Endothelial cell of umbilical vein (primary cell): ENCODE results near the gene PAK6. TPM values are rescaled to one million over a fixed set of nuclear protein-coding genes. Genes with fewer than 3 reads are reported as not detected.

Experiments used
- BruUV-seq: library from RNA; stranded (reverse); fragments of 400-500 nt; replicated peaks from 2 replicates; lab custom pipeline; 2021; lab: Mats Ljungman, UMichigan
- CTCF ChIA-PET: fragments of 300-600, 350-600 bp; sonication (Branson Sonifier 250); formaldehyde crosslinking; loops from one replicate; lab custom pipeline; 2021; ENCODE audit warnings: antibody characterized with exemption, inconsistent platforms; lab: Charles Lee
- POLR2A ChIA-PET: fragments of 300-600, 350-600 bp; sonication (Branson Sonifier 250); formaldehyde crosslinking; loops from one replicate; lab custom pipeline; 2021; ENCODE audit warnings: antibody characterized with exemption, inconsistent platforms; lab: Charles Lee
- DNase-seq: peaks from one replicate; pipeline ENCODE4 v3.0.0-alpha.2; 2011; ENCODE audit warnings: low read depth, low spot score
- FAIRE-seq: peaks from 2 replicates; lab custom pipeline; 2011; peaks lifted over from hg19 to GRCh38; lab: Jason Lieb, UNC
- H2AFZ ChIP-seq: 2 replicates; pipeline ENCODE4 v1.6.0; 2012; ENCODE audit warnings: low read depth, low read length, control low read depth, inconsistent platforms
- H3K27ac ChIP-seq: 2 replicates; pipeline ENCODE4 v1.5.1; 2011; ENCODE audit warnings: low read depth, mild to moderate bottlenecking, control low read depth, low read length, moderate library complexity; ENCODE audit not compliant: insufficient read depth
- H3K27me3 ChIP-seq, 2 experiments: 2 replicates each; pipeline versions ENCODE4 v1.6.0 to v1.6.1; 2011; ENCODE audit warnings: low read length in 2 of 2, mixed read lengths in 1 of 2; ENCODE audit not compliant: control insufficient read depth in 2 of 2, insufficient read depth in 2 of 2
- H3K36me3 ChIP-seq, 2 experiments: 2 replicates in 1 of 2; 3 replicates in 1 of 2; pipeline ENCODE4 v1.5.1; 2011; ENCODE audit warnings: low read length in 2 of 2, mild to moderate bottlenecking in 1 of 2, moderate library complexity in 1 of 2; ENCODE audit not compliant: control insufficient read depth in 2 of 2, insufficient read depth in 2 of 2; ENCODE audit errors: extremely low read depth in 1 of 2
- H3K4me1 ChIP-seq: 3 replicates; pipeline ENCODE4 v1.5.1; 2011; ENCODE audit warnings: mild to moderate bottlenecking, low read length; ENCODE audit not compliant: control insufficient read depth, insufficient read depth; ENCODE audit errors: extremely low read depth
- H3K4me2 ChIP-seq: 2 replicates; pipeline ENCODE4 v1.6.1; 2011; ENCODE audit warnings: low read length, control low read depth, mixed read lengths; ENCODE audit not compliant: insufficient read depth
- H3K4me3 ChIP-seq, 3 experiments: fragments of 200-600 bp in 1 of 3; sonication (generic), shearing (Covaris generic) in 1 of 3; replicated peaks in 1 of 3; 2 replicates each; pipeline ENCODE4 v1.5.1; 2011 to 2016; ENCODE audit warnings: control low read depth in 3 of 3, low read length in 3 of 3, mild to moderate bottlenecking in 2 of 3, inconsistent platforms in 1 of 3, low read depth in 1 of 3, moderate library complexity in 1 of 3; ENCODE audit not compliant: insufficient read depth in 1 of 3
- H3K79me2 ChIP-seq: 2 replicates; pipeline ENCODE4 v1.6.0; 2012; ENCODE audit warnings: low read length, inconsistent platforms; ENCODE audit not compliant: control insufficient read depth, insufficient read depth
- H3K9ac ChIP-seq: replicated peaks from 2 replicates; pipeline ENCODE3; 2011; ENCODE audit warnings: low read length, control low read depth; ENCODE audit not compliant: insufficient read depth; ENCODE audit errors: extremely low read depth
- H3K9me1 ChIP-seq: replicated peaks from 3 replicates; pipeline ENCODE4 v1.6.0; 2011; ENCODE audit warnings: mild to moderate bottlenecking, low read length; ENCODE audit not compliant: control insufficient read depth, insufficient read depth; ENCODE audit errors: extremely low read depth
- H3K9me3 ChIP-seq: replicated peaks from 2 replicates; pipeline ENCODE4 v1.5.1; 2012; ENCODE audit warnings: low read length, inconsistent platforms; ENCODE audit not compliant: control insufficient read depth, insufficient read depth
- H4K20me1 ChIP-seq: replicated peaks from 2 replicates; pipeline ENCODE3; 2011; ENCODE audit warnings: mild to moderate bottlenecking, low read length; ENCODE audit not compliant: control insufficient read depth, insufficient read depth; ENCODE audit errors: extremely low read depth
- EZH2 ChIP-seq: IDR thresholded peaks from 2 replicates; pipeline ENCODE4 v1.6.1; 2012; ENCODE audit warnings: borderline replicate concordance, low read depth, mild to moderate bottlenecking, moderate library complexity, low read length, inconsistent platforms; ENCODE audit not compliant: severe bottlenecking
- FOS ChIP-seq: IDR thresholded peaks from 2 replicates; pipeline ENCODE4 v1.6.1; 2011; ENCODE audit warnings: mild to moderate bottlenecking, low read length, moderate library complexity, borderline replicate concordance; ENCODE audit not compliant: insufficient read depth
- GATA2 ChIP-seq: IDR thresholded peaks from 2 replicates; pipeline ENCODE4 v1.7.0; 2011; ENCODE audit warnings: low read depth, mild to moderate bottlenecking, moderate library complexity, mixed read lengths, low read length; ENCODE audit not compliant: insufficient read length, insufficient read depth
- JUN ChIP-seq: IDR thresholded peaks from 2 replicates; pipeline ENCODE4 v1.6.1; 2011; ENCODE audit warnings: borderline replicate concordance, low read depth; ENCODE audit not compliant: insufficient read length, insufficient read depth
- MYC ChIP-seq: IDR thresholded peaks from one replicate; pipeline ENCODE4 v1.6.1; 2011; ENCODE audit warnings: mild to moderate bottlenecking, low read depth, low read length
- POLR2A ChIP-seq: IDR thresholded peaks from 2 replicates; pipeline ENCODE4 v1.6.1; 2012; ENCODE audit warnings: low read depth, mild to moderate bottlenecking, control low read depth, low read length
- POLR2AphosphoS5 ChIP-seq: IDR thresholded peaks from 2 replicates; pipeline ENCODE4 v1.6.1; 2012; ENCODE audit warnings: low read depth, mild to moderate bottlenecking, control low read depth, low read length, moderate library complexity; ENCODE audit not compliant: insufficient read depth
- dilution Hi-C: fragments of 300-500 bp; cut with MboI; formaldehyde crosslinking; loops from one replicate; pipeline ENCODE4 v1.15.0; 2019; ENCODE audit warnings: low sequenced_read_pairs; ENCODE audit not compliant: extremely low pct_ligation_motif_present
- intact Hi-C: fragments of 100-400 bp; cut with micrococcal nuclease; formaldehyde crosslinking; loops from one replicate; pipeline ENCODE4 v1.10.0; 2022
- polyA plus RNA-seq, 4 experiments: library from polyadenylated mRNA; depleted of rRNA in 3 of 4; stranded (reverse) in 3 of 4; unstranded in 1 of 4; fragments of >200 nt; gene quantifications; 2 replicates each; pipeline versions ENCODE4 v1.2.1 to v1.2.3, GENCODE V29; 2011 to 2012; ENCODE audit warnings: missing spikeins in 1 of 4
- total RNA-seq: library from RNA; stranded (reverse); gene quantifications from 2 replicates; pipeline ENCODE4 v1.2.3, GENCODE V29; 2021
- TF ChIP-seq, protein P1 (sequence below): IDR thresholded peaks from 2 replicates; pipeline ENCODE4 v1.6.1; 2011; ENCODE audit not compliant: insufficient read depth, insufficient read length
- TF ChIP-seq, protein P2 (sequence below), 2 donors: IDR thresholded peaks; 1 replicate in 1 of 2; 2 replicates in 1 of 2; pipeline ENCODE4 v1.5.1; 2011; ENCODE audit warnings: low read length in 2 of 2, mild to moderate bottlenecking in 2 of 2, moderate library complexity in 2 of 2, control low read depth in 1 of 2, inconsistent platforms in 1 of 2, low read depth in 1 of 2; ENCODE audit not compliant: insufficient read depth in 1 of 2; ENCODE audit errors: extremely low read depth in 1 of 2

Gene PAK6
- total and polyA plus RNA-seq, 2 donors (not counting 3 experiments of a cell fraction or from before 2014, with no cell fraction given), result not detected

DNA sequence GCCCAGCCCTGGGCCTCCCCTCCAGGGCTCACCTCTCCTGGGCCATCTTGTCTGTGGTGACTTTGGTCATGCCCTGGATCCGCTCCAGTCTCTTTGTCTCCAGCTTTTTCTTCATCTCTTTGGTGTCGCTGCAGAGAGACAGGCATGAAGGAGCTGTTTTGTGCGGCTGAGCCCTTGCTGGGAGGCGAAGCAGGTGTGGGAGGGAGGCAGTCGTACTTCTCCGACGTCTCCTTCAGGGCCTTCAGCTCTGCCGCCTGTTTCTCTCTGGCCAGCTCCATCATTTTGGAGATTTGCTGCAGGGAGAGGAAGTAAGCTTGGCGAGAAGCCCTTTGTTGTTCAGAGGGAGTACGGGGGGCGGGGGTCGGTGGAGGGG is 51.7 kb downstream of the PAK6 start:
- Histone ChIP-seq H3K36me3 (no peaks in the 10 kb centered on the region), H3K4me2 (no peak overlapping the region), H3K27ac (no peak overlapping the region), H3K9me1 (no peaks in the 10 kb centered on the region), H3K9ac (no peak overlapping the region), H3K4me1 (peaks cover under 1% of the 10 kb centered on the region), H3K4me3 (no peak overlapping the region), H3K9me3 (no peaks in the 10 kb centered on the region), H2AFZ (no peak overlapping the region), H4K20me1 (no peaks in the 10 kb centered on the region), H3K79me2 (no peaks in the 10 kb centered on the region), H3K27me3 (peaks cover 0 to 24% of the 10 kb centered on the region in 2 experiments)
- CTCF ChIA-PET, result interaction anchor here (0.9 to 7.5 kb wide), 11 partner anchors 8 to 86 kb away, joined by 3 to 77 read pairs (median 8); partner anchors contain the start of genes ANKRD63, CCDC9B and PLCB2
- intact Hi-C loops, result no loop called here
- no TSS peak for BruUV-seq
- dilution Hi-C loops, result no loop called here
- no peak for FAIRE-seq
- POLR2A ChIA-PET, result interaction anchor here (0.8 kb wide), 1 partner anchor 24 kb away, joined by 5 read pairs; no protein-coding TSS in a partner anchor
- DNase-seq, result no peak
- no peak for TF ChIP-seq MYC
- TF ChIP-seq POLR2A, result no peak
- TF ChIP-seq, protein P1, sequence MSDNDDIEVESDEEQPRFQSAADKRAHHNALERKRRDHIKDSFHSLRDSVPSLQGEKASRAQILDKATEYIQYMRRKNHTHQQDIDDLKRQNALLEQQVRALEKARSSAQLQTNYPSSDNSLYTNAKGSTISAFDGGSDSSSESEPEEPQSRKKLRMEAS, result no peak
- TF ChIP-seq JUN, result no peak
- TF ChIP-seq EZH2, result no peak
- TF ChIP-seq, protein P2, sequence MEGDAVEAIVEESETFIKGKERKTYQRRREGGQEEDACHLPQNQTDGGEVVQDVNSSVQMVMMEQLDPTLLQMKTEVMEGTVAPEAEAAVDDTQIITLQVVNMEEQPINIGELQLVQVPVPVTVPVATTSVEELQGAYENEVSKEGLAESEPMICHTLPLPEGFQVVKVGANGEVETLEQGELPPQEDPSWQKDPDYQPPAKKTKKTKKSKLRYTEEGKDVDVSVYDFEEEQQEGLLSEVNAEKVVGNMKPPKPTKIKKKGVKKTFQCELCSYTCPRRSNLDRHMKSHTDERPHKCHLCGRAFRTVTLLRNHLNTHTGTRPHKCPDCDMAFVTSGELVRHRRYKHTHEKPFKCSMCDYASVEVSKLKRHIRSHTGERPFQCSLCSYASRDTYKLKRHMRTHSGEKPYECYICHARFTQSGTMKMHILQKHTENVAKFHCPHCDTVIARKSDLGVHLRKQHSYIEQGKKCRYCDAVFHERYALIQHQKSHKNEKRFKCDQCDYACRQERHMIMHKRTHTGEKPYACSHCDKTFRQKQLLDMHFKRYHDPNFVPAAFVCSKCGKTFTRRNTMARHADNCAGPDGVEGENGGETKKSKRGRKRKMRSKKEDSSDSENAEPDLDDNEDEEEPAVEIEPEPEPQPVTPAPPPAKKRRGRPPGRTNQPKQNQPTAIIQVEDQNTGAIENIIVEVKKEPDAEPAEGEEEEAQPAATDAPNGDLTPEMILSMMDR (IDR thresholded peaks at IDR 0.05; ENCODE audit: extremely low read depth in 1 of 2, insufficient read depth in 1 of 2, low read depth in 1 of 2, low read length in 2 of 2), result no peak
- no peak for TF ChIP-seq POLR2AphosphoS5
- TF ChIP-seq GATA2, result no peak
- no peak for TF ChIP-seq FOS
